Posterior cingulate gyrus (tissue), 11 donors: ENCODE measurements around the gene SPTY2D1.

ENCODE experiments used
- DNase-seq, 10 donors: peaks; one replicate each; pipeline versions ENCODE4 v3.0.0 to v3.0.0-alpha.2; 2020 to 2021; ENCODE audit warnings: mixed read lengths in 3 of 10
- intact Hi-C: fragments of 100-400 bp; cut with DNase I; formaldehyde crosslinking; loops from one replicate; pipeline ENCODE4 v1.15.1; 2023

SPTY2D1 gene

GRCh38 chr11:18566406-18566805, 67.7 kb downstream of the SPTY2D1 start:
- DNase-seq = no peak
- intact Hi-C loops = no loop called here

- intact Hi-C loops = no loop called here
- no peak for DNase-seq
These were observed 70.0 kb downstream of the SPTY2D1 start for GRCh38 chr11:18564149-18564548.

GRCh38 chr11:18563090-18563730, 70.9 kb downstream of the SPTY2D1 start:
- DNase-seq = no peak
- intact Hi-C loops = no loop called here
